Progenitor cell of endocrine pancreas (in vitro differentiated cells): ENCODE data around the gene CIB4. TPM values are rescaled to one million over a fixed set of nuclear protein-coding genes. Genes with fewer than 3 reads are reported as not detected.

ENCODE experiments used
- DNase-seq: peaks from one replicate; pipeline ENCODE4 v3.0.0; 2021; ENCODE audit warnings: low spot score; ENCODE audit not compliant: unreplicated experiment
- H3K27ac Mint-ChIP-seq: 2 replicates; pipeline ENCODE4 v1.8.0; 2021; ENCODE audit warnings: mild to moderate bottlenecking, moderate library complexity, mixed read lengths
- H3K27me3 Mint-ChIP-seq: 2 replicates; pipeline ENCODE4 v1.8.0; 2021; ENCODE audit warnings: mixed read lengths
- H3K36me3 Mint-ChIP-seq: 2 replicates; pipeline ENCODE4 v1.8.0; 2022; ENCODE audit warnings: mixed read lengths; ENCODE audit not compliant: insufficient read depth
- H3K4me1 Mint-ChIP-seq: 2 replicates; pipeline ENCODE4 v1.8.0; 2021; ENCODE audit warnings: low read depth, mixed read lengths
- H3K4me3 Mint-ChIP-seq: 2 replicates; pipeline ENCODE4 v1.8.0; 2021; ENCODE audit warnings: low read depth, mild to moderate bottlenecking, moderate library complexity, mixed read lengths
- H3K9me3 Mint-ChIP-seq: 2 replicates; pipeline ENCODE4 v1.8.0; 2021; ENCODE audit warnings: low read depth, mixed read lengths
- CTCF ChIP-seq: fragments of 200-600 bp; sonication (generic); IDR thresholded peaks from one replicate; pipeline ENCODE4 v1.5.0; 2021; ENCODE audit warnings: antibody characterized with exemption, mild to moderate bottlenecking; ENCODE audit not compliant: unreplicated experiment
- total RNA-seq: library from RNA; stranded (reverse); gene quantifications from 2 replicates; pipeline ENCODE4 v1.2.1, GENCODE V29; 2021

The CIB4 gene
- total RNA-seq, 1 donor from 2014 or later: not detected

GRCh38 chr2:26648516-26648915, 7.3 kb upstream of the CIB4 start:
- no peak overlapping the region for H3K27ac Mint-ChIP-seq
- no peak overlapping the region for H3K4me3 Mint-ChIP-seq
- H3K4me1 Mint-ChIP-seq: peaks cover 3% of the 10 kb centered on the region
- peaks cover 50% of the 10 kb centered on the region for H3K27me3 Mint-ChIP-seq
- TF ChIP-seq CTCF: no peak
- no peaks in the 10 kb centered on the region for H3K9me3 Mint-ChIP-seq
- DNase-seq: no peak
- no peaks in the 10 kb centered on the region for H3K36me3 Mint-ChIP-seq

- H3K9me3 Mint-ChIP-seq: no peaks in the 10 kb centered on the region
- no peaks in the 10 kb centered on the region for H3K36me3 Mint-ChIP-seq
- peaks cover 46% of the 10 kb centered on the region for H3K27me3 Mint-ChIP-seq
- TF ChIP-seq CTCF: no peak
- peaks cover 3% of the 10 kb centered on the region for H3K4me1 Mint-ChIP-seq
- no peak overlapping the region for H3K27ac Mint-ChIP-seq
- no peak for DNase-seq
- H3K4me3 Mint-ChIP-seq: no peak overlapping the region
Observed at GRCh38 chr2:26647981-26648380, 6.8 kb upstream of the CIB4 start.

GRCh38 chr2:26646986-26647672, 6.0 kb upstream of the CIB4 start:
- peak; percentile 3 for DNase-seq
- Mint-ChIP-seq H3K9me3 (no peaks in the 10 kb centered on the region), H3K27ac (no peak overlapping the region), H3K4me3 (no peak overlapping the region), H3K4me1 (peaks cover 3% of the 10 kb centered on the region), H3K36me3 (no peaks in the 10 kb centered on the region), H3K27me3 (peaks cover 41% of the 10 kb centered on the region)
- no peak for TF ChIP-seq CTCF

DNA sequence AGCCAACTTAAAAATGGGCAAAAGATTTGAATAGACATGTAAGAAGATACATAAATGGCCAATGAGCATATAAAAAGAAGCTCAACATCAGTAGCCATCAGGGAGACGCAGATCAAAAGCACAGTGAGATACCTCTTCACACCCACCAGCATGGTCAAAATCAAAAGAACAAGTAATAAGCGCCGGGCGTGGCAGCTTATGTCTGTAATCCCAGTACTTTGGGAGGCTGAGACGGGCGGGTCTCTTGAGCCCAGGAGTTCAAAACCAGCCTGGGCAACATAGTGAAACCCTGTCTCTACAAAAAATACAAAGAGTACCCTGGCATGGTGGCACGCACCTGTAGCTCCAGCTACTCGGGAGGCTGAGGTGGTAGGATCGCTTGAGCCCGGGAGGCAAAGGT, 4.6 kb upstream of the CIB4 start:
- DNase-seq: no peak
- peaks cover 8% of the 10 kb centered on the region for H3K4me1 Mint-ChIP-seq
- no peak overlapping the region for H3K27ac Mint-ChIP-seq
- no peaks in the 10 kb centered on the region for H3K9me3 Mint-ChIP-seq
- no peak for TF ChIP-seq CTCF
- no peaks in the 10 kb centered on the region for H3K36me3 Mint-ChIP-seq
- no peak overlapping the region for H3K4me3 Mint-ChIP-seq
- H3K27me3 Mint-ChIP-seq: peaks cover 37% of the 10 kb centered on the region

GRCh38 chr2:26644188-26644835, 3.1 kb upstream of the CIB4 start:
- Mint-ChIP-seq H3K4me1 (peaks cover 13% of the 10 kb centered on the region), H3K27ac (no peak overlapping the region), H3K36me3 (no peaks in the 10 kb centered on the region), H3K27me3 (peaks cover 27% of the 10 kb centered on the region), H3K4me3 (no peak overlapping the region), H3K9me3 (no peaks in the 10 kb centered on the region)
- DNase-seq: no peak
- no peak for TF ChIP-seq CTCF
